HG03108 (cell line): ENCODE measurements around the gene GOLGA6D.
"Not testable (repeated sequence)": the region's sequence is repeated elsewhere in the genome, so short reads cannot be mapped to it uniquely, and the experiment has no call there.

ENCODE experiments used
- ATAC-seq: cut with Tn5 transposase; IDR thresholded peaks from one replicate; pipeline ENCODE4 v1.9.1; 2021; ENCODE audit warnings: moderate library complexity; ENCODE audit not compliant: unreplicated experiment

The GOLGA6D gene

DNA sequence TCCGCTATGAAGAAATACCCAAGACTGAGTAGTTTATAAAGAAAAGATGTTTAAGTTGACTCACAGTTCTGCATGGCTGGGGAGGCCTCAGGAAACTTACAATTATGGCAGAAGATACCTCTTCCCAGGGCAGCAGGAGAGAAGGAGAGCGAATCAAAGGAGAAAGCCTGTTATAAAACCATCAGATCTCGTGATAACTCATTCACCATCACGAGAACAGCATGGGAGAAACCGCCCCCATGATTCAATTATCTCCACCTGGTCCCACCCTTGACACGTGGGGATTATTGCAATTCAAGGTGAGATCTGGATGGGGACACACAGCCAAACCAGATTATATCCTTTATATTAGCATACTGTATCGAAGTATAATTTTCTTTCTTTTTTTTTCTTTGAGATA, 49.5 kb downstream of the GOLGA6D start:
- not testable (repeated sequence) for ATAC-seq

- not testable (repeated sequence) for ATAC-seq
These were observed 51.2 kb downstream of the GOLGA6D start for GRCh38 chr15:75333654-75334419.

- ATAC-seq, result no peak
These were observed 52.7 kb downstream of the GOLGA6D start for GRCh38 chr15:75335313-75335704.

GRCh38 chr15:75335705-75336355, 53.2 kb downstream of the GOLGA6D start, which contains the start of gene COMMD4:
TSS of gene COMMD4 (plus strand) at chr15:75336063. CDS start at chr15:75336090, 27 bp downstream.
- ATAC-seq, result no peak

GRCh38 chr15:75338661-75339240, 56.1 kb downstream of the GOLGA6D start:
- ATAC-seq, result no peak

DNA sequence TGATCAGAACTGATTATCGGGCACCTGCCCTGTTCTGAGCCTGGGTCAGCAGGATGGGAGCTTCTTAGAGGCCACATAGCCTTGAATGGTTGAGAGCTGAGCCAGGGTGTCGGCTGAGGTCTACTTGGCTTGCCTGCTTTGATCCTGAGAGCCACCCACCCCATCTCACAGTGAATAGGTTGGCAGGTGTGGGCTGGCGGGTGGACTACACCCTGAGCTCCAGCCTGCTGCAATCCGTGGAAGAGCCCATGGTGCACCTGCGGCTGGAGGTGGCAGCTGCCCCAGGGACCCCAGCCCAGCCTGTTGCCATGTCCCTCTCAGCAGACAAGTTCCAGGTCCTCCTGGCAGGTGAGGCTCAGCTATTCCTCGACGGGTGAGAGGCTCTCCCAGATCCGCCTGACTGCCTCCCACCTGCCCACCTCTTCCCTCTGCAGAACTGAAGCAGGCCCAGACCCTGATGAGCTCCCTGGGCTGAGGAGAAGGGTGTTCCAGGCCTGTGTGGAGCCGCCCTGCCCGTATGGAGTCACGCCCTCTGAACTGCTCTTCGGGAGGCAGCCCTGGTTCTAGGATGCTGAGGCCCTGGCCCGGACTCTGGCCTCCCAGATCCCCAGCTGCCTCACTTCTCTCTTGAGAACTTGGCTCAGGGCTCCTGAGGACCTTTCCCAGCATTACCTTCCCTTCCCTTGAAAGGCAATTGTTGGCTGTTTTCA, 57.1 kb downstream of the GOLGA6D start:
- no peak for ATAC-seq

DNA sequence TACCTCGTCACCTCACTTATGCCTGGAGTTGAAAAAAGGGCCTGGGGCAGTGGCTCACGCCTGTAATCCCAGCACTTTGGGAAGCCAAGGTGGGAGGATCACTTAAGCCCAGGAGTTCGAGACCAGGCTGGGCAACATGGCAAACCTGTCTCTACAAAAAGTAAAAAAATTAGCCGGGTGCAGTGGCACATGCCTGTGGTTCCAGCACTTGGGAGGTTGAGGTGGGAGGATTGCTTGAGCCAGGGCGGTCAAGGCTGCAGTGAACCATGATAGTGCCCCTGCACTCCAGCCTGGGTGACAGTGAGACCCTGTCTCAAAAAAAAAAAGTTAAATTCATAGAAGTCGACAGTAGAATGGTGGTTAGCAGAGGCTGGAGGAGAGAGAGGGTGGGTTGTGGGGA, 59.6 kb downstream of the GOLGA6D start:
- ATAC-seq, result no peak

GRCh38 chr15:75343953-75344352, 61.3 kb downstream of the GOLGA6D start:
- ATAC-seq, result not testable (repeated sequence)
